Fibroblast of lung (primary cell): ENCODE data around the gene FBXL13. TPM values are rescaled to one million over a fixed set of nuclear protein-coding genes. Genes with fewer than 3 reads are reported as not detected.

Experiments used
- DNase-seq, 2 donors: peaks; one replicate each; pipeline versions ENCODE4 v3.0.0 to v3.0.0-alpha.2; 2010; ENCODE audit warnings: low read depth in 2 of 2
- H2AFZ ChIP-seq: 2 replicates; pipeline ENCODE4 v1.5.1; 2012; ENCODE audit warnings: low read length, control low read depth, inconsistent platforms
- H3K27ac ChIP-seq: 2 replicates; pipeline ENCODE4 v1.5.1; 2011; ENCODE audit warnings: low read length, control low read depth; ENCODE audit not compliant: insufficient read depth
- H3K27me3 ChIP-seq: 2 replicates; pipeline ENCODE4 v1.5.1; 2011; ENCODE audit warnings: mild to moderate bottlenecking, low read length; ENCODE audit not compliant: control insufficient read depth, insufficient read depth
- H3K36me3 ChIP-seq: 2 replicates; pipeline ENCODE4 v1.5.1; 2011; ENCODE audit warnings: low read length; ENCODE audit not compliant: control insufficient read depth, insufficient read depth
- H3K4me1 ChIP-seq: 2 replicates; pipeline ENCODE4 v1.5.1; 2011; ENCODE audit warnings: low read length; ENCODE audit not compliant: control insufficient read depth, insufficient read depth; ENCODE audit errors: extremely low read depth
- H3K4me2 ChIP-seq: 2 replicates; pipeline ENCODE4 v1.5.1; 2011; ENCODE audit warnings: low read length, control low read depth; ENCODE audit not compliant: insufficient read depth; ENCODE audit errors: extremely low read depth
- H3K4me3 ChIP-seq, 4 experiments: fragments of 200-600 bp in 1 of 4; sonication (generic) in 1 of 4; replicated peaks in 1 of 4; 2 replicates each; pipeline ENCODE4 v1.5.1; 2011 to 2016; ENCODE audit warnings: low read length in 4 of 4, low read depth in 3 of 4, mild to moderate bottlenecking in 3 of 4, control low read depth in 2 of 4, inconsistent platforms in 1 of 4, mixed read lengths in 1 of 4; ENCODE audit not compliant: insufficient read depth in 1 of 4; ENCODE audit errors: control extremely low read depth in 1 of 4
- H3K79me2 ChIP-seq: 2 replicates; pipeline ENCODE4 v1.5.1; 2012; ENCODE audit warnings: mild to moderate bottlenecking, low read length, inconsistent platforms; ENCODE audit not compliant: control insufficient read depth, insufficient read depth
- H3K9ac ChIP-seq: 2 replicates; pipeline ENCODE4 v1.5.1; 2011; ENCODE audit warnings: mild to moderate bottlenecking, low read length, control low read depth; ENCODE audit not compliant: insufficient read depth
- H3K9me3 ChIP-seq: 2 replicates; pipeline ENCODE4 v1.5.1; 2012; ENCODE audit warnings: low read depth, low read length; ENCODE audit not compliant: control insufficient read depth, insufficient read depth
- H4K20me1 ChIP-seq: 2 replicates; pipeline ENCODE4 v1.5.1; 2011; ENCODE audit warnings: low read length; ENCODE audit not compliant: control insufficient read depth, insufficient read depth; ENCODE audit errors: extremely low read depth
- CTCF ChIP-seq, 2 donors: IDR thresholded peaks in 1 of 2; conservative IDR thresholded peaks in 1 of 2; 1 replicate in 1 of 2; 2 replicates in 1 of 2; pipeline ENCODE4 v1.5.1; 2011 to 2012; ENCODE audit warnings: low read length in 2 of 2, control low read depth in 1 of 2, inconsistent platforms in 1 of 2, low read depth in 1 of 2, mild to moderate bottlenecking in 1 of 2
- EZH2 ChIP-seq: IDR thresholded peaks from 2 replicates; pipeline ENCODE4 v1.5.1; 2012; ENCODE audit warnings: low read length, control low read depth, mild to moderate bottlenecking; ENCODE audit errors: missing control alignments
- polyA plus RNA-seq, 2 donors: library from polyadenylated mRNA; depleted of rRNA in 1 of 2; stranded (reverse) in 1 of 2; unstranded in 1 of 2; fragments of >200 nt; gene quantifications; 2 replicates each; pipeline ENCODE4 v1.2.1, GENCODE V29; 2011 to 2012; ENCODE audit warnings: missing spikeins in 1 of 2
- total RNA-seq: library from RNA; depleted of rRNA; stranded (reverse); fragments of >200 nt; gene quantifications from 2 replicates; pipeline ENCODE4 v1.2.1, GENCODE V29; 2014

The FBXL13 gene
- total and polyA plus RNA-seq, 2 donors (not counting 1 experiment from before 2014, with no cell fraction given) = 0.41 to 0.66 TPM

GRCh38 chr7:102992938-102993717 is 81.5 kb downstream of the FBXL13 start:
- peak overlapping the region; percentile 37 for H3K27ac ChIP-seq
- TF ChIP-seq EZH2 (no peak), CTCF (conservative IDR thresholded peaks at IDR 0.05 in 1 of 2, IDR thresholded peaks at IDR 0.05 in 1 of 2; ENCODE audit: low read depth in 1 of 2, low read length in 2 of 2) (no peak)
- H3K9ac ChIP-seq = no peak overlapping the region
- peaks cover 18% of the 10 kb centered on the region for H3K4me1 ChIP-seq
- no peaks in the 10 kb centered on the region for H3K79me2 ChIP-seq
- no peak overlapping the region for H2AFZ ChIP-seq
- peak; percentile 97 to 98 for DNase-seq
- no peak overlapping the region for H3K4me3 ChIP-seq
- no peaks in the 10 kb centered on the region for H3K9me3 ChIP-seq
- no peaks in the 10 kb centered on the region for H3K27me3 ChIP-seq
- H3K4me2 ChIP-seq = peak overlapping the region; percentile 46
- H4K20me1 ChIP-seq = no peaks in the 10 kb centered on the region
- no peaks in the 10 kb centered on the region for H3K36me3 ChIP-seq

- Histone ChIP-seq H3K27me3 (no peaks in the 10 kb centered on the region), H3K79me2 (no peaks in the 10 kb centered on the region), H3K27ac (peak overlapping the region; percentile 57), H3K4me2 (no peak overlapping the region), H3K9me3 (no peaks in the 10 kb centered on the region), H3K4me3 (no peak overlapping the region), H2AFZ (no peak overlapping the region), H3K36me3 (no peaks in the 10 kb centered on the region), H3K4me1 (peaks cover 18% of the 10 kb centered on the region), H4K20me1 (no peaks in the 10 kb centered on the region), H3K9ac (no peak overlapping the region)
- no peak for TF ChIP-seq EZH2
- TF ChIP-seq CTCF (conservative IDR thresholded peaks at IDR 0.05 in 1 of 2, IDR thresholded peaks at IDR 0.05 in 1 of 2; ENCODE audit: low read depth in 1 of 2, low read length in 2 of 2) = no peak
- peak in 1 of 2 donors; percentile 35 for DNase-seq
Measured at GRCh38 chr7:102992509-102992937, 82.1 kb downstream of the FBXL13 start.

GRCh38 chr7:102991540-102992214 is 82.9 kb downstream of the FBXL13 start:
- Histone ChIP-seq H3K4me1 (peaks cover 18% of the 10 kb centered on the region), H3K27ac (peak overlapping the region; percentile 57), H4K20me1 (no peaks in the 10 kb centered on the region), H3K27me3 (no peaks in the 10 kb centered on the region), H3K36me3 (no peaks in the 10 kb centered on the region), H3K9me3 (no peaks in the 10 kb centered on the region), H3K79me2 (no peaks in the 10 kb centered on the region), H3K9ac (no peak overlapping the region), H2AFZ (no peak overlapping the region), H3K4me3 (no peak overlapping the region), H3K4me2 (peak overlapping the region; percentile 33)
- no peak for TF ChIP-seq CTCF (conservative IDR thresholded peaks at IDR 0.05 in 1 of 2, IDR thresholded peaks at IDR 0.05 in 1 of 2; ENCODE audit: low read depth in 1 of 2, low read length in 2 of 2)
- peak; percentile 96 to 100 for DNase-seq
